ENCODE results near the gene CAMKMT. TPM values are rescaled to one million over a fixed set of nuclear protein-coding genes. Genes with fewer than 3 reads are reported as not detected.

Gene CAMKMT
- total RNA-seq, 1 experiment from 2014 or later, result 17.4 TPM

GRCh38 chr2:44531289-44531688 is 169.5 kb downstream of the CAMKMT start:
- no peak overlapping the region for H3K27ac ChIP-seq (ENCODE audit: insufficient read length, low read depth, low read length)
- Mint-ChIP-seq H3K4me1 (peaks cover 11% of the 10 kb centered on the region in 2 experiments), H3K27me3 (ENCODE audit: low read depth) (no peaks in the 10 kb centered on the region), H3K27ac (no peak overlapping the region), H3K9me3 (no peaks in the 10 kb centered on the region), H3K4me3 (no peak overlapping the region), H3K36me3 (ENCODE audit: insufficient read depth in 1 of 3, low read depth in 3 of 3) (no peaks in the 10 kb centered on the region)
- H2BK5ac ChIP-seq (ENCODE audit: insufficient read length, low read length), result no peak overlapping the region
- H3T11ph ChIP-seq (ENCODE audit: low read length), result no peak overlapping the region
- H2BK20ac ChIP-seq (ENCODE audit: low read depth, low read length, poor library complexity, severe bottlenecking), result no peak overlapping the region
- no peak overlapping the region for H4K91ac ChIP-seq (ENCODE audit: insufficient read length, low read depth, low read length)
- no peak overlapping the region for H4K5ac ChIP-seq (ENCODE audit: insufficient read length, low read depth, low read length)
- no peak overlapping the region for H3K18ac ChIP-seq (ENCODE audit: insufficient read length, low read depth, low read length)
- no peak overlapping the region for H3K4ac ChIP-seq (ENCODE audit: low read depth, low read length)
- no peaks in the 10 kb centered on the region for H3K9me3 ChIP-seq (ENCODE audit: control insufficient read depth, low read depth, low read length)
- WGBS (ENCODE audit: extremely low coverage, insufficient read length, low lambda C conversion rate), result no CpG with 5 or more reads among the region's 2 CpGs
- no peak overlapping the region for H3K56ac ChIP-seq (ENCODE audit: insufficient read length, low read depth, low read length)
- H3K4me1 ChIP-seq (ENCODE audit: insufficient read depth, low read length), result no peaks in the 10 kb centered on the region
- no peak overlapping the region for H3K9ac ChIP-seq (ENCODE audit: extremely low read depth, insufficient read length, low read length)
- H2BK120ac ChIP-seq (ENCODE audit: low read depth, low read length, poor library complexity, severe bottlenecking), result no peak overlapping the region
- H4K20me1 ChIP-seq (ENCODE audit: control insufficient read depth, insufficient read depth, insufficient read length), result no peaks in the 10 kb centered on the region
- no peak overlapping the region for H2AFZ ChIP-seq (ENCODE audit: low read length)
- no peak overlapping the region for H3K23ac ChIP-seq (ENCODE audit: insufficient read length, low read depth, low read length)
- H3K4me2 ChIP-seq (ENCODE audit: insufficient read depth, insufficient read length, low read length), result no peak overlapping the region
- H3K23me2 ChIP-seq (ENCODE audit: insufficient read length, low read depth, low read length, poor library complexity, severe bottlenecking), result no peaks in the 10 kb centered on the region
- H2AK5ac ChIP-seq (ENCODE audit: insufficient read length, low read length), result no peak overlapping the region
- no peak overlapping the region for H2BK12ac ChIP-seq (ENCODE audit: insufficient read length, low read depth, low read length)
- no peaks in the 10 kb centered on the region for H3K79me2 ChIP-seq (ENCODE audit: insufficient read depth, low read length)
- H3K27me3 ChIP-seq (ENCODE audit: insufficient read depth, low read length), result no peaks in the 10 kb centered on the region
- H2BK15ac ChIP-seq (ENCODE audit: low read depth, low read length), result no peak overlapping the region
- DNase-seq, result no peak
- TF ChIP-seq, protein P1, sequence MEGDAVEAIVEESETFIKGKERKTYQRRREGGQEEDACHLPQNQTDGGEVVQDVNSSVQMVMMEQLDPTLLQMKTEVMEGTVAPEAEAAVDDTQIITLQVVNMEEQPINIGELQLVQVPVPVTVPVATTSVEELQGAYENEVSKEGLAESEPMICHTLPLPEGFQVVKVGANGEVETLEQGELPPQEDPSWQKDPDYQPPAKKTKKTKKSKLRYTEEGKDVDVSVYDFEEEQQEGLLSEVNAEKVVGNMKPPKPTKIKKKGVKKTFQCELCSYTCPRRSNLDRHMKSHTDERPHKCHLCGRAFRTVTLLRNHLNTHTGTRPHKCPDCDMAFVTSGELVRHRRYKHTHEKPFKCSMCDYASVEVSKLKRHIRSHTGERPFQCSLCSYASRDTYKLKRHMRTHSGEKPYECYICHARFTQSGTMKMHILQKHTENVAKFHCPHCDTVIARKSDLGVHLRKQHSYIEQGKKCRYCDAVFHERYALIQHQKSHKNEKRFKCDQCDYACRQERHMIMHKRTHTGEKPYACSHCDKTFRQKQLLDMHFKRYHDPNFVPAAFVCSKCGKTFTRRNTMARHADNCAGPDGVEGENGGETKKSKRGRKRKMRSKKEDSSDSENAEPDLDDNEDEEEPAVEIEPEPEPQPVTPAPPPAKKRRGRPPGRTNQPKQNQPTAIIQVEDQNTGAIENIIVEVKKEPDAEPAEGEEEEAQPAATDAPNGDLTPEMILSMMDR (conservative IDR thresholded peaks at IDR 0.05), result no peak
- no peak overlapping the region for H3K14ac ChIP-seq (ENCODE audit: insufficient read depth, low read length)
- H3K79me1 ChIP-seq (ENCODE audit: insufficient read depth, low read depth, low read length, poor library complexity, severe bottlenecking), result no peaks in the 10 kb centered on the region
- H4K8ac ChIP-seq (replicated peaks; ENCODE audit: insufficient read length, low read depth, low read length), result no peak overlapping the region

Measured in H9 (cell line).